Ectodermal cell (in vitro differentiated cells): Measurements from ENCODE around the gene ATXN7L1.
"Not testable (repeated sequence)": the region's sequence is repeated elsewhere in the genome, so short reads cannot be mapped to it uniquely, and the experiment has no call there.

ENCODE experiments used
- H3K27ac ChIP-seq: 2 replicates; pipeline ENCODE4 v1.7.0; 2013; ENCODE audit warnings: mild to moderate bottlenecking, low read depth, low read length; ENCODE audit not compliant: insufficient read depth, poor library complexity, severe bottlenecking
- H3K27me3 ChIP-seq: 2 replicates; pipeline ENCODE4 v1.7.0; 2013; ENCODE audit warnings: mild to moderate bottlenecking, low read length; ENCODE audit not compliant: insufficient read depth, control insufficient read depth, poor library complexity, severe bottlenecking
- H3K36me3 ChIP-seq: one replicate; pipeline ENCODE4 v1.7.0; 2013; ENCODE audit warnings: low read length; ENCODE audit not compliant: control insufficient read depth, insufficient read depth
- H3K4me1 ChIP-seq: one replicate; pipeline ENCODE4 v1.7.0; 2013; ENCODE audit warnings: low read length; ENCODE audit not compliant: control insufficient read depth, insufficient read depth
- H3K4me3 ChIP-seq: 2 replicates; pipeline ENCODE4 v1.7.0; 2013; ENCODE audit warnings: low read depth, low read length, control low read depth; ENCODE audit not compliant: insufficient read depth
- H3K9me3 ChIP-seq: 2 replicates; pipeline ENCODE4 v1.7.0; 2013; ENCODE audit warnings: mild to moderate bottlenecking, low read length, moderate library complexity; ENCODE audit not compliant: control insufficient read depth
- WGBS, 2 experiments: methylation state at CpG; one replicate each; pipeline ENCODE4 v1.1.7; 2013; ENCODE audit warnings: missing lambda C conversion rate in 2 of 2; 5-methylcytosine and 5-hydroxymethylcytosine counted together

Gene ATXN7L1

DNA sequence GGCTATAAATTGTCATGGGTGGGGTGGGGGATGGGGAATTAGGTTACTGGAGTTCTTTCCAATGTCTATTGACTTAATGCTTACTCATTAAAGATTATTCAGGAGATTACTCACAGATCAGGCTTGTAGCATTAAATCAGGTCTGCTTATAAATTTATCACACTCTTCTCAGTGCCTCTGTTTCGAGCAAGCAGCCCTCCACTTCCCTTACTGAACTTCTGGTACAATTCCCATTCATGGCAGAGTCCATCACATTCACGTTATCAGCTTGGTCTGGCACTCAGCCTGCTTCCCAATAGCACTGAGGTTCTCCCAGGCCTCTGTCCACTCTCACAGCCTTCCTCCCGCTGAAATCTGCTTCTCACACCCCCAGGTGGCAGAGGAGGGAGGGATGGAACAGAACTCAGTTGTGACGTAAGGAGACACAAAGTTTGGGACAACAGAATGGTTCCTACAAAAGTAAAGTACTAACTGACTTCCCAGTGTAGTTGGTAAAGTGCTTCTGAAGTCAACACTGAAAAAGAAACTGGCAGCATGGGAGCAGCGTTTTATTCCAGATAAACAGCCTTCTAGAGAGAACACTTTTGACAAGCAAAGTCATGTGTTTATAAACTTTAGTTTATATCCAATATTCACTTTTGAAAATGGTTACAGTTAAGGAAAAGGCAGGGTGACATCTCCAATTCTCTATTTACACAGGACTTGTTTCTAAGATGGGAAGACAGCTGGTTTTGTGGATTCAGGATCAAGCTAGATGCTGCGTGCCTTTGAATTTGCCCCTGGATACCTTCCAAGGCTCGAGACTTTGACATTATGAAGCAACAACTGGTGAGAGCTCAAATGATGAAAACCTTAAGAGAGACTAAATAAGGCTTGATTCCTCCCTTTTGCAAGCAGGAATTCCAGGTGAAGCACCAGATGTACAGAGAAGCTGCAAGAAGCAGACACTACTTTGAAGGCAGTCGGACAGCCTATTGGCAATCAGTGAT is 81.4 kb downstream of the ATXN7L1 start:
- no peaks in the 10 kb centered on the region for H3K36me3 ChIP-seq
- no peak overlapping the region for H3K27ac ChIP-seq
- WGBS, 2 experiments: 90 to 93% methylated on average over 7 of the region's 8 CpGs
- no peaks in the 10 kb centered on the region for H3K27me3 ChIP-seq
- no peak overlapping the region for H3K4me3 ChIP-seq
- H3K4me1 ChIP-seq: peaks cover 4% of the 10 kb centered on the region
- H3K9me3 ChIP-seq: no peaks in the 10 kb centered on the region

DNA sequence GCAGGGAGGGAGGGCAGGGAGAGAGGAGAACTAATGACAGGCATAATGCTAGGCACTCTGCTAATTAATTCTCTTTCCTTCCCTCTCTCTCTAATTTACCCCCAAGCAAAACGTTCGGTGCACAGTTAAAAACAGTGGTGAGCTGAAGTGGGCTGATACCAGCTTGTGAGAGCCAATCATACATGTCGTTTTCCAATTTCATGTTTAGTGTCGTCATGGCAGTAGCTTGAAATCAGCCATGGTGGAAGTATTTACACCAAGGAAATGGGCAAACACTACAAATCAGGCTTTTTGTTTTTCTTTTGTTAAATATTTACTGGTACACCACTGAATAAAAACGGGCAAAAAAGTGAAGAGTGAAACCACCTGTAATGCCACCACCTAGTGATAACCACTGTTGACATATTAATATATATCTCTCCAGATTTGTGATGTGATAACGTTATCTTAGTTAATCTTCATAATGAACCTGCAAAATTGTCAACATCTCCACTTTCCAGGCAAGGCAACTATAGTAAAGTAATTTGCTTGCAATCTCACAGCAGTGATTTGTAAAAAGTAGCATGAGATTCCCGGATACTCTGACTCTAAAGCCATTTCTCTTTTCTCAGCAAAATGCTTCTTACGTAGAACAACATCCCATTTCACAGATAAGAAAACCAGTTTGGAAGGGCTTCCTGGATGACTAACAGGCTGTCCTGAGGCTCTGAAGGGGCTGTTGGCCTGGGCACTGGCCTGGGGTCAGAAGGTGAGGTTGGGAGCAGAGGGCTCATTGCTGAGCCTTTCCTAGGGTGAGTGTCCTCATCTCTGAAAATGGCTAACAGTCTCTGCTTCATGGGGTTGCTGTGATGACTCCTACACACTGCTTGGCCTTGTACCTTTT is 83.7 kb downstream of the ATXN7L1 start:
- H3K9me3 ChIP-seq: no peaks in the 10 kb centered on the region
- H3K4me3 ChIP-seq: no peak overlapping the region
- H3K27ac ChIP-seq: no peak overlapping the region
- H3K27me3 ChIP-seq: no peaks in the 10 kb centered on the region
- 93 to 95% methylated on average over 7 to 8 of the region's 8 CpGs for WGBS, 2 experiments
- no peaks in the 10 kb centered on the region for H3K36me3 ChIP-seq
- H3K4me1 ChIP-seq: no peaks in the 10 kb centered on the region

DNA sequence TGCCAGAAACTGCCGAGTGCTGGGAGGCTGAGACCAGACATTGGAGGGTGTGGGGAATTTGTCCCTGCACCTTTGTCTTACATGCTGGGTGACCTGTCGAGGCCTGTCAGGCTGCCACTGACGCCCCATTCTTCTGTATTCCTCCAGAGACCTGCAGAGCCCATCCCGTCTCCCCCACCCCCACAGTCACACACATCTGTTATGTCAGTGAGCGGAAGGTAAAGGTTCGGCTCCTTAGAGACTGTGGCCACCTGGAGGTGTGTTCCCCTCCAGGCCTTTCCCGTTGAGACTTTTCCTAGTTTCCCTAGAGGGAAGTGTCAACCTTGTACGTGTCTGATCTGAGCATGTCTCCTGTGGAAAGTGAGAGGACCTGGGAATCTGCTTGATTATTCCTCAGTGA is 84.5 kb downstream of the ATXN7L1 start:
- WGBS, 2 experiments: 68 to 72% methylated on average over 8 of the region's 8 CpGs
- no peaks in the 10 kb centered on the region for H3K27me3 ChIP-seq
- H3K27ac ChIP-seq: no peak overlapping the region
- H3K4me3 ChIP-seq: no peak overlapping the region
- no peaks in the 10 kb centered on the region for H3K4me1 ChIP-seq
- no peaks in the 10 kb centered on the region for H3K9me3 ChIP-seq
- H3K36me3 ChIP-seq: no peaks in the 10 kb centered on the region

DNA sequence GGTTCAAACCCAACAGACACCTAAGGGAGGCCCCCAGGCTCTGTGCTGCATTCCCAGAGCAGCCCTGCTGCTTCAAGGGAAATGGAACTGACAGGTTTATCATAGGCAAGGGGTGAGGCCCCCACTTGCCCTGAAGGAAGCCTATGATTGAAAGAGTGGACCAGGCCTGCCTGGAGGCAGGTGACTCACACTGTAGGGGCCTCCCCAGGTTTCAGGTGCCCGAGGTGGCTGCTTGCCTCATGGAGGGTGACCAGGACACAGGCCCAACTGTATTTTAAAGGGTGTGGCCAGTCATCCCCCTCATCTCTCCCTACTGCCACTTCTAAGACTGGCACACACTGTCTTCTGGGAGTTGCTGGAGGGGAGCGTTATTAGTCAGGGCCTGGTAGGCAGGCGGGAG is 85.4 kb downstream of the ATXN7L1 start:
- H3K36me3 ChIP-seq: no peaks in the 10 kb centered on the region
- no peaks in the 10 kb centered on the region for H3K4me1 ChIP-seq
- H3K27ac ChIP-seq: no peak overlapping the region
- H3K9me3 ChIP-seq: no peaks in the 10 kb centered on the region
- 92 to 96% methylated on average over 3 of the region's 3 CpGs for WGBS, 2 experiments
- H3K27me3 ChIP-seq: no peaks in the 10 kb centered on the region
- H3K4me3 ChIP-seq: no peak overlapping the region

DNA sequence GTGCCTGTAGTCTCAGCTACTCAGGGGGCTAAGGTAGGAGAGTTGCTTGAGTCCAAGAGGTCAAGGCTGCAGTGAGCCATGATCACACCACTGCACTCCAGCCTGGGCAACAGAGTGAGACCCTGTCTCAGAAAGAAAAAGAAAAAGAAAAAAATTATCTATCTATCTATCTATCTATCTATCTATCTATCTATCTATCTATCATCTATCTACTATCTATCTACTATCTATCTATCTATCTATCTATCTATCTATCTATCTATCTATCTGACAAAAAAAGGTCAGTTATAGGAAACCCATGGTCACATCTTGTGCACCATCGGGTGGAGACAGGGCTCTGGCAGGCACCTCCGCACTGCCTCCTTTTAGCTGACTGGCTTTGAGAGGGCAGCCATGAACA is 85.9 kb downstream of the ATXN7L1 start:
- not testable (repeated sequence) for H3K27me3 ChIP-seq, H3K4me3 ChIP-seq, H3K36me3 ChIP-seq, H3K27ac ChIP-seq, H3K4me1 ChIP-seq, H3K9me3 ChIP-seq
- WGBS, 2 experiments: 93 to 96% methylated on average over 2 of the region's 2 CpGs

DNA sequence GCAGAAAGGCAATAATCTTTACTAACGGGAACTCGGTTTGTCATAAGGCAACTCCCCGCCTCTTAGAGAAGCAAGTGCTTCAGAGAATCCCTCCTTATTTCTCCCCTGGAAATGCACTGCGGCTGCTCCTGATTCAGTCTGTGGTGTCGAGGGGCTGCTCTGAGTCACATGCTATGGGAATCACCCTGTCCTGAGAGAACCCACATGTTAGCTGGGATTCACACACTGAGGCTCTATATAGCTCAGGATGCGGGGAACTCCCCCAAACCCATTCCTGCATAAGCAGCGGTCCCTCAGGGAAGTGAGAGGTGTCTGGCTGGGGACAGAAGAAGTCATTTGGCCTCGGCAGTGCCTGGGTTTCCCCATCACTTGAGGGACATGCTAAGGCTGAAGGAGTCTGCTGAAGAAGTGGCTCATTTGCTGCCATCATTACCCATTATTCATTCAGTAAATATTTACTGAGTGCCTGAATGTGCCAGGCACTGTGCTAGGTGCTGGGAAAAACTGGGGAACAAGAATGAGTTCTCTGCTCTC is 87.5 kb downstream of the ATXN7L1 start:
- Histone ChIP-seq H3K4me1 (no peaks in the 10 kb centered on the region), H3K27me3 (no peaks in the 10 kb centered on the region), H3K27ac (no peak overlapping the region), H3K36me3 (no peaks in the 10 kb centered on the region), H3K9me3 (no peaks in the 10 kb centered on the region), H3K4me3 (no peak overlapping the region)
- WGBS, 2 experiments: 92% methylated on average over 8 of the region's 8 CpGs

DNA sequence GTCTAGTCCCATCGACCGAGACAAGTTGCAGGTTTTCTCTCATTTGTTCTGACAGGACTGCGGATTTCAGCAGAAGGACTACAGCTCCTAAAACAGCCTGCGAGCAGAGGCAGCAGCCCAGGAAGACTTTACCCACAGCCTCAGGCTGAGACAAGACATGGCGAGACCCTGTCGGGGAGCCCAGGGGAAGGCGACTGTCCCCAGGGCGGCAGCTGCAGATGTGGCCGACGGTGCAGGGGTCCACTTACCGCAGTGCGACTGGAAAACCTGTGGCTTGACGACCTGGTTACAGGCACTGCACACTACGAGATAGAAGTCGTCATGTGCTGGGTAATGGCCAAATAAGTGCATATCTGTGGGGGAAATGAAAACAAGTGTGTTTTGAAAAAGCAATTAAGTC is 88.0 kb downstream of the ATXN7L1 start:
- H3K27ac ChIP-seq: no peak overlapping the region
- WGBS, 2 experiments: 92 to 93% methylated on average over 15 of the region's 15 CpGs

DNA sequence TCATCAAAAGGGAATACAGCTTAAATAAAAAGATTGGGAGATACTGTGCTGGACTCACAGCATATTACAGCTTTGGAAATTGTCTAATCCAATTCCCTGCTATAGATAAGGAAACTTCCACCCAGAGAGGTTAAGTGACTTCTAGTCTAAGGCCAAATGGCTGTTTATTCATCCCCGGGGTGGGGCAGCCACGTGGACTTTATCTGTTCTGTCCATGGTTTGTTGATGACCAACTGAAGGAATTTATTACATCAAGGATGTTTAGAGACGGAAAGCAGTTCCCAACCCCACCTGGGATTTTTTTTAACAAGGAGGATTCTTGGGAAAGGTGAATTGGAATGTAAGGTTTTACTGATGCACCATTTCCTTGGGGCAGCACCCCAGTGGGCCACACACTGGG is 88.6 kb downstream of the ATXN7L1 start:
- Histone ChIP-seq H3K36me3 (no peaks in the 10 kb centered on the region), H3K4me3 (no peak overlapping the region), H3K27ac (no peak overlapping the region), H3K9me3 (no peaks in the 10 kb centered on the region), H3K4me1 (no peaks in the 10 kb centered on the region), H3K27me3 (no peaks in the 10 kb centered on the region)
- WGBS, 2 experiments: 90 to 94% methylated on average over 3 of the region's 3 CpGs

More for the DNA sequence above, 88.0 kb downstream of the ATXN7L1 start:
- Histone ChIP-seq H3K36me3 (no peaks in the 10 kb centered on the region), H3K9me3 (no peaks in the 10 kb centered on the region), H3K4me1 (no peaks in the 10 kb centered on the region), H3K27me3 (no peaks in the 10 kb centered on the region), H3K4me3 (no peak overlapping the region)

DNA sequence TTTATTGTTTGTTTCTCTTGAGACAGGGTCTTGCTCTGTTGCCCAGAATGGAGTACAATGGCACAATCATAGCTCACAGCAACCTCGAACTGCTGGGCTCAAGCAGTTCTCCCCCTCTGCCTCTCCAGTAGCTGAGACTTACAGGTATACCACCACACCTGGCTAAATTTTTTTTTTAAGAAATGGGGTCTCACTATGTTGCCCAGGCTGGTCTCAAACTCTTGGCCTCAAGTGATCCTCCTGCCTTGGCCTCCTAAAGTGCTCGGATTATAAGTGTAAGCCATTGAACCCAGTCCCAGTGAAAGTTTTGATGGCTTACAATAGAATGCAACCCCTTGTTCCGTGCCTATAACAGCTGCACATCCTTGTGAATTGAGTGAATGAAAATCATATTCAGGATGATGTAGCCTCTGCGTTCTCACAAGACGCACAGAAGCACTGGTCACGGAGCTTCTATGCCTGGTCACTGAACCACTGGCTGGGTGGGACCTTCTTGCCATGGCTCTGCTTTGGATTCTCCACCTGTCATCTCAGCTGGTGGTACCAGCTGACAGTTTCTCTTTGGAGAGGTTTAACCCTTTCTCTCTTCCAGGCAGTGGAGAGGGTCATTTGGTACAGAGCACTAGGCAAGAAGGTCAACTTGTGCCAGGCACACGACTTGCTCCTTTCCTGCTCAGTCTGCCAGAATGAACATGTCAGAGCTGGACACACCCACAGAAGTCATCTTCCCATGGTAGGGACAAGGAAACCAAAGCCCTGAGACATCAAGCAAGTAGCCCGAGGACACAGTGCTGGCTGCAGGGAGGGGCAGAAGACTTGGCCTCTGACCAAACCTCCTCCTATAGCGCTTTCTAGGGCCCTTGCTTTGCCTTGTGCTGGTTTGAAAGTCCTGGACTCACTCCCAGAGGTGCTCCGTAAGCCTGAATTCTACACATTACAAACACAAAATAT is 89.6 kb downstream of the ATXN7L1 start:
- Histone ChIP-seq H3K4me1 (no peaks in the 10 kb centered on the region), H3K27me3 (no peaks in the 10 kb centered on the region), H3K9me3 (no peaks in the 10 kb centered on the region), H3K36me3 (no peaks in the 10 kb centered on the region), H3K27ac (no peak overlapping the region), H3K4me3 (no peak overlapping the region)
- WGBS, 2 experiments: 92 to 95% methylated on average over 10 of the region's 10 CpGs
